CD4-positive, alpha-beta T cell (primary cell): Measurements from ENCODE around the gene ARHGAP15. TPM values are rescaled to one million over a fixed set of nuclear protein-coding genes. Genes with fewer than 3 reads are reported as not detected.

ENCODE experiments used
- ATAC-seq: fragments of 200-7000 bp; cut with Tn5 transposase; one replicate; pipeline ENCODE4 v1.10.0; 2022; ENCODE audit warnings: mild to moderate bottlenecking; ENCODE audit not compliant: poor library complexity
- CTCF ChIA-PET: fragments of 350-600 bp; sonication (Branson Sonifier 250); formaldehyde crosslinking; loops from one replicate; lab custom pipeline; 2021; ENCODE audit warnings: antibody characterized with exemption, inconsistent platforms; lab: Charles Lee
- POLR2A ChIA-PET: fragments of 350-600 bp; sonication (Branson Sonifier 250); formaldehyde crosslinking; loops from one replicate; lab custom pipeline; 2021; ENCODE audit warnings: antibody characterized with exemption, inconsistent platforms; lab: Charles Lee
- DNase-seq, 14 experiments: peaks; one replicate each; pipeline ENCODE4 v3.0.0-alpha.2; 2013 to 2020; ENCODE audit warnings: mixed read lengths in 2 of 14
- H3K27ac ChIP-seq, 2 donors: one replicate each; pipeline versions ENCODE4 v1.5.1 to v1.7.0; 2013; ENCODE audit warnings: low read length in 2 of 2, low read depth in 1 of 2, mild to moderate bottlenecking in 1 of 2
- H3K27me3 ChIP-seq, 2 experiments: 1 replicate in 1 of 2; 2 replicates in 1 of 2; pipeline versions ENCODE4 v1.6.1 to v1.7.0; 2013; ENCODE audit warnings: low read length in 2 of 2, control low read depth in 1 of 2, mild to moderate bottlenecking in 1 of 2, moderate library complexity in 1 of 2; ENCODE audit not compliant: insufficient read depth in 2 of 2, control insufficient read depth in 1 of 2
- H3K36me3 ChIP-seq: one replicate; pipeline ENCODE4 v1.6.1; 2013; ENCODE audit warnings: low read length, control low read depth; ENCODE audit not compliant: insufficient read depth
- H3K4me1 ChIP-seq: one replicate; pipeline ENCODE4 v1.6.1; 2013; ENCODE audit warnings: low read length, control low read depth; ENCODE audit not compliant: insufficient read depth
- H3K4me3 ChIP-seq: one replicate; pipeline ENCODE4 v1.5.1; 2013; ENCODE audit warnings: mild to moderate bottlenecking, low read length, moderate library complexity
- H3K9me3 ChIP-seq, 2 experiments: 1 replicate in 1 of 2; 2 replicates in 1 of 2; pipeline versions ENCODE4 v1.6.1 to v1.7.0; 2013; ENCODE audit warnings: low read length in 2 of 2, mild to moderate bottlenecking in 2 of 2, control low read depth in 1 of 2, moderate library complexity in 1 of 2; ENCODE audit not compliant: control insufficient read depth in 1 of 2, insufficient read depth in 1 of 2
- H3K27ac Mint-ChIP-seq: one replicate; pipeline ENCODE4 v1.8.0; 2020; ENCODE audit warnings: mixed read lengths
- H3K27me3 Mint-ChIP-seq: one replicate; pipeline ENCODE4 v1.8.0; 2021; ENCODE audit warnings: mixed read lengths
- H3K36me3 Mint-ChIP-seq: one replicate; pipeline ENCODE4 v1.8.0; 2021; ENCODE audit warnings: low read depth, mixed read lengths
- H3K4me1 Mint-ChIP-seq: one replicate; pipeline ENCODE4 v1.8.0; 2021; ENCODE audit warnings: low read depth, mixed read lengths
- H3K4me3 Mint-ChIP-seq: one replicate; pipeline ENCODE4 v1.8.0; 2020; ENCODE audit warnings: mild to moderate bottlenecking, mixed read lengths
- H3K9me3 Mint-ChIP-seq: one replicate; pipeline ENCODE4 v1.8.0; 2020; ENCODE audit warnings: mixed read lengths
- CTCF ChIP-seq: fragments of 200-600 bp; IDR thresholded peaks from one replicate; pipeline ENCODE4 v1.8.0; 2022; ENCODE audit warnings: antibody characterized with exemption, mild to moderate bottlenecking
- intact Hi-C, 2 experiments: fragments of 100-400 bp; cut with DNase I in 1 of 2; cut with micrococcal nuclease in 1 of 2; formaldehyde crosslinking; loops; one replicate each; pipeline versions ENCODE4 v1.15.1 to v1.9.0; 2023 to 2025; cut with DNase I, micrococcal nuclease
- total RNA-seq, 174 experiments: library from RNA in 2 of 174; stranded (reverse) in 2 of 174; gene quantifications; one replicate each; pipeline ENCODE4 v1.2.3 and lab custom pipeline; 2021 to 2026

The ARHGAP15 gene
- total RNA-seq, 2 experiments from 2014 or later = 158 to 165 TPM

GRCh38 chr2:143716522-143716921 lies 587.3 kb downstream of the ARHGAP15 start:
- Mint-ChIP-seq H3K27ac (peak overlapping the region; percentile 63), H3K27me3 (no peaks in the 10 kb centered on the region), H3K9me3 (peaks cover 3% of the 10 kb centered on the region), H3K4me3 (no peak overlapping the region), H3K36me3 (peaks cover 85% of the 10 kb centered on the region), H3K4me1 (peaks cover 57% of the 10 kb centered on the region)
- H3K4me3 ChIP-seq = no peak overlapping the region
- no peaks in the 10 kb centered on the region for H3K4me1 ChIP-seq
- H3K9me3 ChIP-seq = no peaks in the 10 kb centered on the region
- no peak overlapping the region for H3K27ac ChIP-seq
- DNase-seq (no peak), ATAC-seq (no peak)
- CTCF ChIA-PET = no interaction called here
- POLR2A ChIA-PET = no interaction called here
- TF ChIP-seq CTCF = no peak
- H3K27me3 ChIP-seq = no peaks in the 10 kb centered on the region
- intact Hi-C loops = no loop called here
- peaks cover 35% of the 10 kb centered on the region for H3K36me3 ChIP-seq

GRCh38 chr2:143717053-143717452 lies 587.8 kb downstream of the ARHGAP15 start:
- no peaks in the 10 kb centered on the region for H3K9me3 ChIP-seq
- ChIA-PET CTCF (no interaction called here), POLR2A (no interaction called here)
- H3K27ac ChIP-seq = no peak overlapping the region
- no peak overlapping the region for H3K4me3 ChIP-seq
- intact Hi-C loops = no loop called here
- Mint-ChIP-seq H3K27ac (no peak overlapping the region), H3K4me1 (peaks cover 52% of the 10 kb centered on the region), H3K27me3 (no peaks in the 10 kb centered on the region), H3K36me3 (peaks cover 81% of the 10 kb centered on the region), H3K4me3 (no peak overlapping the region), H3K9me3 (peaks cover 3% of the 10 kb centered on the region)
- H3K4me1 ChIP-seq = no peaks in the 10 kb centered on the region
- no peak for ATAC-seq
- H3K27me3 ChIP-seq = no peaks in the 10 kb centered on the region
- no peak for DNase-seq
- peaks cover 31% of the 10 kb centered on the region for H3K36me3 ChIP-seq
- TF ChIP-seq CTCF = no peak

GRCh38 chr2:143717536-143718168 lies 588.4 kb downstream of the ARHGAP15 start:
- Histone ChIP-seq H3K36me3 (peaks cover 27% of the 10 kb centered on the region), H3K4me3 (no peak overlapping the region), H3K27me3 (no peaks in the 10 kb centered on the region), H3K27ac (no peak overlapping the region), H3K4me1 (no peaks in the 10 kb centered on the region), H3K9me3 (no peaks in the 10 kb centered on the region)
- no peak for DNase-seq
- no peak overlapping the region for H3K27ac Mint-ChIP-seq
- no peak for TF ChIP-seq CTCF
- no peaks in the 10 kb centered on the region for H3K9me3 Mint-ChIP-seq
- ChIA-PET CTCF (no interaction called here), POLR2A (interaction anchor here (0.6 kb wide), 1 partner anchor 467 kb away, joined by 3 read pairs; no protein-coding TSS in a partner anchor)
- peaks cover 51% of the 10 kb centered on the region for H3K4me1 Mint-ChIP-seq
- no peak for ATAC-seq
- H3K27me3 Mint-ChIP-seq = no peaks in the 10 kb centered on the region
- intact Hi-C loops = no loop called here
- peaks cover 81% of the 10 kb centered on the region for H3K36me3 Mint-ChIP-seq
- H3K4me3 Mint-ChIP-seq = no peak overlapping the region
